ENCODE measurements around the gene IL9R.
"Not testable (repeated sequence)": the region's sequence is repeated elsewhere in the genome, so short reads cannot be mapped to it uniquely, and the experiment has no call there.

IL9R gene

DNA sequence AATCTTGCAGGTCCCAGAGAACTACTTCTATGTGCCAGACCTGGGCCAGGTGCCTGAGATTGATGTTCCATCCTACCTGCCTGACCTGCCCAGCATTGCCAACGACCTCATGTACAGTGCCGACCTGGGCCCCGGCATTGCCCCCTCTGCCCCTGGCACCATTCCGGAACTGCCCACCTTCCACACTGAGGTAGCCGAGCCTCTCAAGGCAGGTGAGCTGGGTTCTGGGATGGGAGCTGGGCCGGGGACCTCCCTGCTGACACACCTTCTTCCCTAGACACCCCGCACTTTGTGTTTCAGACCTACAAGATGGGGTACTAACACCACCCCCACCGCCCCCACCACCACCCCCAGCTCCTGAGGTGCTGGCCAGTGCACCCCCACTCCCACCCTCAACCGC is 25.5 kb downstream of the IL9R start:
- not testable (repeated sequence) for DNase-seq (ENCODE audit: low read depth); H3K4me3 ChIP-seq (ENCODE audit: control insufficient read depth, low read depth, low read length)

DNA sequence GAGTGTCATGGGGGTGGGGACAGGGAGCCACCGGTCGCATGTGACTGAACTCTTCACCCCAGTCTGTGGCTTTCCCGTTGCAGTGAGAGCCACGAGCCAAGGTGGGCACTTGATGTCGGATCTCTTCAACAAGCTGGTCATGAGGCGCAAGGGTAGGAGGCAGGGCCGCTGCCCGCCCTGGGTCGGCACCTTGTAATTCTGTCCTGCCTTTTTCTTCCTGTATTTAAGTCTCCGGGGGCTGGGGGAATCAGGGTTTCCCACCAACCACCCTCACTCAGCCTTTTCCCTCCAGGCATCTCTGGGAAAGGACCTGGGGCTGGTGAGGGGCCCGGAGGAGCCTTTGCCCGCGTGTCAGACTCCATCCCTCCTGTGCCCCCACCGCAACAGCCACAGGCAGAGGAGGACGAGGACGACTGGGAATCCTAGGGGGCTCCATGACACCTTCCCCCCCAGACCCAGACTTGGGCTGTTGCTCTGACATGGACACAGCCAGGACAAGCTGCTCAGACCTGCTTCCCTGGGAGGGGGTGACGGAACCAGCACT is 27.5 kb downstream of the IL9R start:
- not testable (repeated sequence) for DNase-seq (ENCODE audit: low read depth)

DNA sequence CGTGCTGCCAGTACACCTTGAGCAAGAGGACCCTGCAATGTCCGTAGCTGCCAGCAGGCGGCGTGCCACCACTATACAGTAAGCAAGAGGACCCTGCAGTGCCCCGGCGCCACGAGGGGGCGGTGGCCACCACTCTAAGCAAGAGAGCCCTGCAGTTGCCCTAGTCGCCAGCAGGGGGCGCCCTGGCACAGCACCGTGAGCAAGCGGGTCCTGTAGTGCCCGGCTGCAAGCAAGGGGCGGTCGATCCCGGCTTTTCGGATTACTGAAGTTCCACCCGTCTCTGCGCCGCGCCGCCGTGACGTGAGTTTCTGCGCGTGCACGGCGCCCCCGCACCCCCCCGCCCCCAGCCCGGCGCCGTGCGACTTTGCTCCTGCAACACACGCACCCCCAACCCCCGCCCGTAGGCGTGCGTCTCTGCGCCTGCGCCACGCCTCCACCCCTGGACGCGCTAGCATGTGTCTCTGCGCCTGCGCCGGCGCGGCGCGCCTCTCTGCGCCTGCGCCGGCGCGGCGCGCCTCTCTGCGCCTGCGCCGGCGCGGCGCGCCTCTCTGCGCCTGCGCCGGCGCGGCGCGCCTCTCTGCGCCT is 31.2 kb downstream of the IL9R start:
- not testable (repeated sequence) for H3K4me3 ChIP-seq (ENCODE audit: control insufficient read depth, low read depth, low read length); DNase-seq (ENCODE audit: low read depth)

More for the DNA sequence above, 27.5 kb downstream of the IL9R start:
- H3K4me3 ChIP-seq (ENCODE audit: control insufficient read depth, low read depth, low read length), result not testable (repeated sequence)

DNA sequence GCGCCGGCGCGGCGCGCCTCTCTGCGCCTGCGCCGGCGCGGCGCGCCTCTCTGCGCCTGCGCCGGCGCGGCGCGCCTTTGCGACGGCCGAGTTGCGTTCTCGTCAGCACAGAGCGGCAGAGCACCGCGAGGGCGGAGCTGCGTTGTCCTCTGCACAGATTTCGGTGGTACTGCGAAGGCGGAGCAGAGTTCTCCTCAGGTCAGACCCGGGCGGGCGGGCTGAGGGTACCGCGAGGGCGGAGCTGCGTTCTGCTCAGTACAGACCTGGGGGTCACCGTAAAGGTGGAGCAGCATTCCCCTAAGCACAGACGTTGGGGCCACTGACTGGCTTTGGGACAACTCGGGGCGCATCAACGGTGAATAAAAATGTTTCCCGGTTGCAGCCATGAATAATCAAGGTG is 31.8 kb downstream of the IL9R start:
- not testable (repeated sequence) for DNase-seq (ENCODE audit: low read depth); H3K4me3 ChIP-seq (ENCODE audit: control insufficient read depth, low read depth, low read length)

DNA sequence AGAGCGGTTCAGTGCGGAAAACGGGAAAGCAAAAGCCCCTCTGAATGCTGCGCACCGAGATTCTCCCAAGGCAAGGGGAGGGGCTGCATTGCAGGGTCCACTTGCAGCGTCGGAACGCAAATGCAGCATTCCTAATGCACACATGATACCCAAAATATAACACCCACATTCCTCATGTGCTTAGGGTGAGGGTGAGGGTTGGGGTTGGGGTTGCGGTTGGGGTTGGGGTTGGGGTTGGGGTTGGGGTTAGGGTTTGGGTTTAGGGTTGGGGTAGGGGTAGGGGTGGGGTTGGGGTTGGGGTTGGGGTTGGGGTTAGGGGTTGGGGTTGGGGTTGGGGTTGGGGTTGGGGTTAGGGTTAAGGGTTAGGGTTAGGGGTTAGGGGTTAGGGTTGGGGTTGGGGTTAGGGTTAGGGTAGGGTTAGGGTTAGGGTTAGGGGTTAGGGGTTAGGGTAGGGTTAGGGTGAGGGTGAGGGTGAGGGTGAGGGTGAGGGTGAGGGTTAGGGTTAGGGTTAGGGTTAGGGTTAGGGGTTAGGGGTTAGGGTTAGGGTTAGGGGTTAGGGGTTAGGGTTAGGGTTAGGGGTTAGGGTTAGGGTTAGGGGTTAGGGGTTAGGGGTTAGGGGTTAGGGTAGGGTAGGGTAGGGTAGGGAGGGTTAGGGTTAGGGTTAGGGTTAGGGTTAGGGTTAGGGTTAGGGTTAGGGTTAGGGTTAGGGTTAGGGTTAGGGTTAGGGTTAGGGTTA is 32.4 kb downstream of the IL9R start:
- DNase-seq (ENCODE audit: low read depth); H3K4me3 ChIP-seq (ENCODE audit: control insufficient read depth, low read depth, low read length): not testable (repeated sequence)

DNA sequence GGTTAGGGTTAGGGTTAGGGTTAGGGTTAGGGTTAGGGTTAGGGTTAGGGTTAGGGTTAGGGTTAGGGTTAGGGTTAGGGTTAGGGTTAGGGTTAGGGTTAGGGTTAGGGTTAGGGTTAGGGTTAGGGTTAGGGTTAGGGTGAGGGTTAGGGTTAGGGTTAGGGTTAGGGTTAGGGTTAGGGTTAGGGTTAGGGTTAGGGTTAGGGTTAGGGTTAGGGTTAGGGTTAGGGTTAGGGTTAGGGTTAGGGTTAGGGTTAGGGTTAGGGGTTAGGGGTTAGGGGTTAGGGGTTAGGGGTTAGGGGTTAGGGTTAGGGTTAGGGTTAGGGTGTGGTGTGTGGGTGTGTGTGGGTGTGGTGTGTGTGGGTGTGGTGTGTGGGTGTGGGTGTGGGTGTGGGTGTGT is 33.0 kb downstream of the IL9R start:
- not testable (repeated sequence) for H3K4me3 ChIP-seq (ENCODE audit: control insufficient read depth, low read depth, low read length); DNase-seq (ENCODE audit: low read depth)

All from AG09309 (cell line).